ENCODE results near the gene LIPH. TPM values are rescaled to one million over a fixed set of nuclear protein-coding genes. Genes with fewer than 3 reads are reported as not detected.

LIPH gene
- total and polyA plus RNA-seq, 10 of the 15 experiments (the other 5 are each of a cell fraction or from before 2014, with no cell fraction given), result 2.2 to 11.1 (median 5.4) TPM

GRCh38 chr3:185527364-185527763 lies 25.0 kb downstream of the LIPH start:
- ChIA-PET POLR2A (interaction anchor here (0.5 kb wide), 1 partner anchor 60 kb away, joined by 7 read pairs; no protein-coding TSS in a partner anchor), SMC1A (ENCODE audit: uncharacterized antibody, unreplicated experiment) (no interaction called here), RAD21 (ENCODE audit: unreplicated experiment) (no interaction called here), CTCF (interaction anchor here (0.9 kb wide), 1 partner anchor 32 kb away, joined by 4 read pairs; no protein-coding TSS in a partner anchor)
- WGBS (ENCODE audit: insufficient coverage, insufficient replicate concordance, low lambda C conversion rate, missing lambda C conversion rate), result 84% methylated on average over 9 of the region's 9 CpGs
- ATAC-seq (no peak), DNase-seq (ENCODE audit: low read depth, low spot score) (no peak), FAIRE-seq (no peak)
- no peaks in the 10 kb centered on the region for H4K20me1 ChIP-seq (ENCODE audit: control insufficient read depth, insufficient read depth)
- TF ChIP-seq SRF (IDR thresholded peaks at IDR 0.05; ENCODE audit: low read depth in 2 of 2, low read length in 2 of 2) (no peak), PML (IDR thresholded peaks at IDR 0.05; ENCODE audit: low read length) (no peak), YY1 (IDR thresholded peaks at IDR 0.05; ENCODE audit: low read depth, low read length) (no peak), ZNF592 (IDR thresholded peaks at IDR 0.05) (no peak), NKRF (conservative IDR thresholded peaks at IDR 0.05) (no peak), ZSCAN29 (IDR thresholded peaks at IDR 0.05) (no peak)
- H2AFZ ChIP-seq (ENCODE audit: control insufficient read depth, low read depth, low read length), result no peak overlapping the region
- no peaks in the 10 kb centered on the region for H3K79me2 ChIP-seq (ENCODE audit: control insufficient read depth, insufficient read depth, low read length)
- no TSS peak for BruUV-seq (replicated peaks)
- in situ Hi-C loops (cut with MboI), result no loop called here
- no peak overlapping the region for H3K4me3 ChIP-seq
- H3K27ac ChIP-seq (ENCODE audit: control insufficient read depth, insufficient read depth), result no peak overlapping the region
- intact Hi-C loops (cut with micrococcal nuclease; ENCODE audit: unreplicated experiment), result no loop called here
- H3K4me2 ChIP-seq (ENCODE audit: control insufficient read depth, insufficient read depth), result no peak overlapping the region
- no peaks in the 10 kb centered on the region for H3K9me3 ChIP-seq (replicated peaks; ENCODE audit: control insufficient read depth, insufficient read depth, low read length)
- no peaks in the 10 kb centered on the region for H3K27me3 ChIP-seq (replicated peaks in 1 of 2; ENCODE audit: control insufficient read depth in 2 of 2, insufficient read depth in 2 of 2, low read length in 1 of 2)
- H3K4me1 ChIP-seq (ENCODE audit: control insufficient read depth, insufficient read depth, low read length), result no peaks in the 10 kb centered on the region
- no peak overlapping the region for H3K9ac ChIP-seq (ENCODE audit: control insufficient read depth, insufficient read depth, low read length)
- no peaks in the 10 kb centered on the region; a peak in 1 of 4 replicates for H3K36me3 ChIP-seq (ENCODE audit: control insufficient read depth in 2 of 2, insufficient read depth in 2 of 2, low read length in 1 of 2)

Data from GM12878 (cell line).